K562 (cell line): ENCODE results near the gene TBXA2R. TPM values are rescaled to one million over a fixed set of nuclear protein-coding genes. Genes with fewer than 3 reads are reported as not detected.

Experiments used
- ATF4 ChIP-seq: fragments of 450-650 bp; formaldehyde crosslinking; IDR thresholded peaks from 2 replicates; pipeline ENCODE4 v1.4.0; 2022; ENCODE audit warnings: mild to moderate bottlenecking, moderate library complexity
- HMGN3 ChIP-seq: IDR thresholded peaks from 2 replicates; pipeline ENCODE4 v1.6.1; 2011; ENCODE audit warnings: borderline replicate concordance, low read depth, mild to moderate bottlenecking, mixed read lengths, low read length; ENCODE audit not compliant: insufficient read length; ENCODE audit errors: extremely low read depth
- MTA2 ChIP-seq: fragments of 450-650 bp; IDR thresholded peaks from 2 replicates; pipeline ENCODE4 v1.6.1; 2016; ENCODE audit warnings: low read depth
- NBN ChIP-seq: fragments of 450-650 bp; IDR thresholded peaks from 2 replicates; pipeline ENCODE4 v1.6.1; 2016; ENCODE audit warnings: low read depth, mild to moderate bottlenecking
- NUFIP1 ChIP-seq: fragments of 450-650 bp; IDR thresholded peaks from 2 replicates; pipeline ENCODE4 v1.6.1; 2018; ENCODE audit not compliant: partially characterized antibody
- PHB ChIP-seq: fragments of 250-450 bp; sonication (Bioruptor Pico); IDR thresholded peaks from 2 replicates; pipeline ENCODE4 v1.5.0; 2021
- PKNOX1 ChIP-seq: fragments of 450-650 bp; IDR thresholded peaks from 2 replicates; pipeline ENCODE4 v1.6.1; 2016
- POLR2B ChIP-seq: fragments of 450-650 bp; IDR thresholded peaks from 2 replicates; pipeline ENCODE4 v1.6.1; 2018; ENCODE audit warnings: low read depth; ENCODE audit not compliant: partially characterized antibody
- RAD21 ChIP-seq, 2 experiments: fragments of 250-450 bp in 1 of 2; fragments of 450-650 bp in 1 of 2; sonication (Bioruptor Pico) in 1 of 2; formaldehyde crosslinking in 1 of 2; IDR thresholded peaks in 1 of 2; conservative IDR thresholded peaks in 1 of 2; 2 replicates each; pipeline versions ENCODE4 v1.4.0 to v1.8.0; 2020 to 2022; ENCODE audit warnings: mild to moderate bottlenecking in 2 of 2, moderate library complexity in 1 of 2
- TAF1 ChIP-seq: IDR thresholded peaks from 2 replicates; pipeline ENCODE4 v1.6.1; 2011; ENCODE audit warnings: mild to moderate bottlenecking, low read length, moderate library complexity; ENCODE audit not compliant: insufficient read depth, control insufficient read depth, severe bottlenecking; ENCODE audit errors: extremely low read depth
- THRAP3 ChIP-seq: fragments of 450-650 bp; IDR thresholded peaks from 2 replicates; pipeline ENCODE4 v1.6.1; 2016; ENCODE audit warnings: mild to moderate bottlenecking, inconsistent platforms, borderline replicate concordance
- TOE1 ChIP-seq, 2 experiments: fragments of 450-650 bp in 1 of 2; sonication (generic) in 1 of 2; formaldehyde crosslinking in 1 of 2; IDR thresholded peaks; 2 replicates each; pipeline versions ENCODE4 v1.7.1 to v1.8.0; 2016 to 2022; ENCODE audit warnings: borderline replicate concordance in 2 of 2, mild to moderate bottlenecking in 2 of 2, antibody characterized with exemption in 1 of 2, inconsistent platforms in 1 of 2, low read depth in 1 of 2, missing genetic modification reagents in 1 of 2, moderate library complexity in 1 of 2
- ZBTB43 ChIP-seq: sonication (generic); formaldehyde crosslinking; IDR thresholded peaks from 2 replicates; pipeline ENCODE4 v1.8.0; 2023; ENCODE audit warnings: mild to moderate bottlenecking, missing genetic modification reagents
- ZNF23 ChIP-seq: fragments of 250-450 bp; sonication (Bioruptor Pico); IDR thresholded peaks from 2 replicates; pipeline ENCODE4 v1.4.0; 2020; ENCODE audit warnings: mild to moderate bottlenecking
- ZNF431 ChIP-seq: sonication (generic); formaldehyde crosslinking; IDR thresholded peaks from 2 replicates; pipeline ENCODE4 v1.8.0; 2022; ENCODE audit warnings: mild to moderate bottlenecking, missing genetic modification reagents
- ZZZ3 ChIP-seq: fragments of 450-650 bp; IDR thresholded peaks from 2 replicates; pipeline ENCODE4 v1.6.1; 2016; ENCODE audit warnings: antibody characterized with exemption, mild to moderate bottlenecking, moderate library complexity
- polyA plus RNA-seq, 8 experiments: library from polyadenylated mRNA; depleted of rRNA in 4 of 8; stranded (reverse) in 5 of 8; unstranded in 3 of 8; fragments of >200 nt; fragmentation: Nextera tagmentation in 2 of 8; fragmentation: Illumina TruSeq in 1 of 8; extraction: Ambion mirVana in 2 of 8; extraction: Trizol in 1 of 8; gene quantifications; 2 replicates each; pipeline versions ENCODE4 v1.2.1 to v1.2.3, GENCODE V29; 2011 to 2014; ENCODE audit warnings: inconsistent platforms in 1 of 8, missing spikeins in 1 of 8
- total RNA-seq, 7 experiments: library from RNA; depleted of rRNA in 6 of 7; stranded (reverse); fragments of >200 nt in 6 of 7; fragmentation: Illumina TruSeq in 2 of 7; extraction: Trizol in 2 of 7; gene quantifications; 2 replicates each; pipeline versions ENCODE4 v1.2.1 to v1.2.3, GENCODE V29; 2011 to 2021; ENCODE audit warnings: low replicate concordance in 1 of 7

Gene TBXA2R
- total and polyA plus RNA-seq, 9 of the 15 experiments (the other 6 are each of a cell fraction or from before 2014, with no cell fraction given) = 1.5 to 24.0 (median 2.8) TPM

- TF ChIP-seq ZBTB43 (no peak), MTA2 (no peak), PKNOX1 (peak; percentile 51), ZNF431 (CRISPR knock-in tag) (no peak), PHB (no peak), NBN (peak; percentile 39), RAD21 (CRISPR knock-in tag; conservative IDR thresholded peaks at IDR 0.05 in 1 of 2, IDR thresholded peaks at IDR 0.05 in 1 of 2) (peak in 1 of 2 experiments; percentile 3; a peak in 1 of 4 replicates), TOE1 (IDR thresholded peaks at IDR 0.05; ENCODE audit: borderline replicate concordance) (0 out of 2 replicates have a peak, but pooled peaks have one; percentile 42), TOE1 (CRISPR knock-in tag; IDR thresholded peaks at IDR 0.05; ENCODE audit: borderline replicate concordance, low read depth) (no peak), TAF1 (peak; percentile 16), HMGN3 (peak; percentile 9), ATF4 (CRISPR knock-in tag) (0 out of 2 replicates have a peak, but pooled peaks have one; percentile 9), ZNF23 (CRISPR knock-in tag) (no peak), POLR2B (peak; percentile 68), THRAP3 (no peak), ZZZ3 (no peak), NUFIP1 (no peak)
These were observed 1.5 kb upstream of the TBXA2R start (continued) for GRCh38 chr19:3608079-3608641.
